Activated CD4-positive, alpha-beta T cell treated with anti-CD3 and anti-CD28 coated beads, Interleukin-2, amount 10 ng/mL, durations not matched to agents 24 days and 14 days (primary cell): ENCODE results near the gene KRT79. TPM values are rescaled to one million over a fixed set of nuclear protein-coding genes. Genes with fewer than 3 reads are reported as not detected.
"Not testable (repeated sequence)": the region's sequence is repeated elsewhere in the genome, so short reads cannot be mapped to it uniquely, and the experiment has no call there.

Source experiments
- DNase-seq: peaks from one replicate; pipeline ENCODE4 v3.0.0; 2022
- H3K27ac Mint-ChIP-seq: one replicate; pipeline ENCODE4 v1.8.0; 2022; ENCODE audit warnings: mild to moderate bottlenecking, mixed read lengths
- H3K27me3 Mint-ChIP-seq: one replicate; pipeline ENCODE4 v1.8.0; 2022; ENCODE audit warnings: mixed read lengths
- H3K36me3 Mint-ChIP-seq: one replicate; pipeline ENCODE4 v1.8.0; 2022; ENCODE audit warnings: low read depth, mild to moderate bottlenecking, mixed read lengths
- H3K4me1 Mint-ChIP-seq: one replicate; pipeline ENCODE4 v1.8.0; 2021; ENCODE audit warnings: mixed read lengths
- H3K4me3 Mint-ChIP-seq: one replicate; pipeline ENCODE4 v1.8.0; 2022; ENCODE audit warnings: mild to moderate bottlenecking, moderate library complexity, mixed read lengths
- H3K9me3 Mint-ChIP-seq: one replicate; pipeline ENCODE4 v1.8.0; 2021; ENCODE audit warnings: mixed read lengths
- intact Hi-C: fragments of 100-400 bp; cut with micrococcal nuclease; formaldehyde crosslinking; loops from one replicate; pipeline ENCODE4 v1.15.1; 2023
- total RNA-seq: library from RNA; stranded (reverse); gene quantifications from 2 replicates; pipeline ENCODE4 v1.2.3, GENCODE V29; 2022

KRT79 gene
- total RNA-seq: 0.33 TPM in 1 of 2 replicates, not detected in the other

- intact Hi-C loops: no loop called here
- Mint-ChIP-seq H3K4me1 (peaks cover 27% of the 10 kb centered on the region), H3K4me3 (no peak within 1 kb of the TSS), H3K36me3 (no peaks in the 10 kb centered on the region), H3K27me3 (peaks cover 2% of the 10 kb centered on the region), H3K9me3 (no peaks in the 10 kb centered on the region), H3K27ac (peak within 1 kb of the TSS; percentile 39)
- no peak for DNase-seq
Observed at GRCh38 chr12:52833922-52834726, at the start of gene KRT79. KRT79 (minus strand) TSS chr12:52834311; CDS start chr12:52834260, 51 bp downstream.

- H3K36me3 Mint-ChIP-seq, H3K9me3 Mint-ChIP-seq, H3K4me1 Mint-ChIP-seq, H3K27me3 Mint-ChIP-seq, intact Hi-C loops, H3K27ac Mint-ChIP-seq, DNase-seq: not testable (repeated sequence)
- peak overlapping the region; percentile 82 for H3K4me3 Mint-ChIP-seq
Observed at GRCh38 chr12:52880499-52880898, 46.4 kb upstream of the KRT79 start.

- H3K27ac Mint-ChIP-seq: no peak overlapping the region
- peak overlapping the region; percentile 82 for H3K4me3 Mint-ChIP-seq
- H3K36me3 Mint-ChIP-seq: no peaks in the 10 kb centered on the region
- H3K9me3 Mint-ChIP-seq: no peaks in the 10 kb centered on the region
- intact Hi-C loops: loop anchor here (1.0 to 5.0 kb wide), 3 partner anchors 296 to 740 kb away; no protein-coding TSS in a partner anchor
- DNase-seq: peak; percentile 93
- H3K27me3 Mint-ChIP-seq: peaks cover 8% of the 10 kb centered on the region
- H3K4me1 Mint-ChIP-seq: peaks cover 8% of the 10 kb centered on the region
Observed at GRCh38 chr12:52879394-52880351, 45.6 kb upstream of the KRT79 start.

- no peak overlapping the region for H3K4me3 Mint-ChIP-seq
- intact Hi-C loops: loop anchor here (1.0 to 5.0 kb wide), 3 partner anchors 295 to 739 kb away; no protein-coding TSS in a partner anchor
- H3K27me3 Mint-ChIP-seq: peaks cover 8% of the 10 kb centered on the region
- H3K36me3 Mint-ChIP-seq: no peaks in the 10 kb centered on the region
- no peak overlapping the region for H3K27ac Mint-ChIP-seq
- no peak for DNase-seq
- no peaks in the 10 kb centered on the region for H3K9me3 Mint-ChIP-seq
- peaks cover 14% of the 10 kb centered on the region for H3K4me1 Mint-ChIP-seq
Observed at GRCh38 chr12:52878507-52879393, 44.6 kb upstream of the KRT79 start.

GRCh38 chr12:52877242-52877641 is 43.1 kb upstream of the KRT79 start:
- Mint-ChIP-seq H3K27me3 (peaks cover 11% of the 10 kb centered on the region), H3K4me3 (no peak overlapping the region), H3K27ac (no peak overlapping the region), H3K9me3 (no peaks in the 10 kb centered on the region), H3K36me3 (no peaks in the 10 kb centered on the region), H3K4me1 (peaks cover 21% of the 10 kb centered on the region)
- intact Hi-C loops: loop anchor here (5.0 kb wide), 1 partner anchor 725 kb away; no protein-coding TSS in a partner anchor
- no peak for DNase-seq

- no peak overlapping the region for H3K27ac Mint-ChIP-seq
- no peaks in the 10 kb centered on the region for H3K36me3 Mint-ChIP-seq
- peaks cover 24% of the 10 kb centered on the region for H3K4me1 Mint-ChIP-seq
- intact Hi-C loops: loop anchor here (5.0 kb wide), 1 partner anchor 724 kb away; no protein-coding TSS in a partner anchor
- H3K9me3 Mint-ChIP-seq: no peaks in the 10 kb centered on the region
- H3K27me3 Mint-ChIP-seq: peaks cover 10% of the 10 kb centered on the region
- H3K4me3 Mint-ChIP-seq: no peak overlapping the region
- no peak for DNase-seq
Observed at GRCh38 chr12:52876372-52876771, 42.3 kb upstream of the KRT79 start.

- H3K27ac Mint-ChIP-seq: peak overlapping the region; percentile 55
- H3K4me3 Mint-ChIP-seq: peak overlapping the region; percentile 76
- peaks cover 3% of the 10 kb centered on the region for H3K27me3 Mint-ChIP-seq
Observed at GRCh38 chr12:52874573-52875435, 40.7 kb upstream of the KRT79 start.

GRCh38 chr12:52873832-52874572 is 39.9 kb upstream of the KRT79 start:
- intact Hi-C loops: loop anchor here (5.0 kb wide), 1 partner anchor 502 kb away; no protein-coding TSS in a partner anchor
- Mint-ChIP-seq H3K36me3 (no peaks in the 10 kb centered on the region), H3K27me3 (peaks cover 3% of the 10 kb centered on the region), H3K4me1 (peaks cover 23% of the 10 kb centered on the region), H3K9me3 (no peaks in the 10 kb centered on the region), H3K27ac (peak overlapping the region; percentile 67), H3K4me3 (peak overlapping the region; percentile 76)
- DNase-seq: peak; percentile 89

More at GRCh38 chr12:52874573-52875435, 40.7 kb upstream of the KRT79 start:
- intact Hi-C loops: loop anchor here (5.0 kb wide), 2 partner anchors 503 to 723 kb away; no protein-coding TSS in a partner anchor
- DNase-seq: no peak
- H3K4me1 Mint-ChIP-seq: peaks cover 24% of the 10 kb centered on the region
- no peaks in the 10 kb centered on the region for H3K36me3 Mint-ChIP-seq
- no peaks in the 10 kb centered on the region for H3K9me3 Mint-ChIP-seq

- Mint-ChIP-seq H3K9me3 (no peaks in the 10 kb centered on the region), H3K27me3 (peaks cover 3% of the 10 kb centered on the region), H3K27ac (peak overlapping the region; percentile 67), H3K4me1 (peaks cover 23% of the 10 kb centered on the region), H3K36me3 (no peaks in the 10 kb centered on the region), H3K4me3 (peak overlapping the region; percentile 68)
- intact Hi-C loops: loop anchor here (5.0 kb wide), 1 partner anchor 501 kb away; no protein-coding TSS in a partner anchor
- DNase-seq: no peak
Observed at GRCh38 chr12:52873513-52873831, 39.4 kb upstream of the KRT79 start.

- no peaks in the 10 kb centered on the region for H3K9me3 Mint-ChIP-seq
- no peak for DNase-seq
- no peaks in the 10 kb centered on the region for H3K36me3 Mint-ChIP-seq
- peak overlapping the region; percentile 68 for H3K4me3 Mint-ChIP-seq
- H3K4me1 Mint-ChIP-seq: peaks cover 24% of the 10 kb centered on the region
- intact Hi-C loops: loop anchor here (5.0 kb wide), 1 partner anchor 501 kb away; no protein-coding TSS in a partner anchor
- peaks cover 3% of the 10 kb centered on the region for H3K27me3 Mint-ChIP-seq
- no peak overlapping the region for H3K27ac Mint-ChIP-seq
Observed at GRCh38 chr12:52872644-52873389, 38.7 kb upstream of the KRT79 start.
